HEK293 (cell line): ENCODE results near the gene KRTAP5-4.

Source experiments
- GLI4 ChIP-seq: fragments of 450-650 bp; formaldehyde crosslinking; IDR thresholded peaks from 2 replicates; pipeline ENCODE4 v1.5.1; 2016; ENCODE audit warnings: missing biosample characterization, missing genetic modification characterization
- GLIS1 ChIP-seq: fragments of 450-650 bp; formaldehyde crosslinking; IDR thresholded peaks from 2 replicates; pipeline ENCODE4 v1.5.1; 2016; ENCODE audit warnings: missing biosample characterization, missing genetic modification characterization
- KLF10 ChIP-seq: fragments of 450-650 bp; IDR thresholded peaks from 2 replicates; pipeline ENCODE4 v1.5.1; 2018; ENCODE audit warnings: missing biosample characterization, mild to moderate bottlenecking, missing genetic modification characterization
- KLF9 ChIP-seq: fragments of 450-650 bp; formaldehyde crosslinking; IDR thresholded peaks from 2 replicates; pipeline ENCODE4 v1.5.1; 2016; ENCODE audit warnings: missing biosample characterization, missing genetic modification characterization, low read depth
- PRDM1 ChIP-seq: fragments of 450-650 bp; formaldehyde crosslinking; IDR thresholded peaks from 2 replicates; pipeline ENCODE4; 2016; ENCODE audit warnings: missing biosample characterization, missing genetic modification characterization
- REPIN1 ChIP-seq: fragments of 450-650 bp; formaldehyde crosslinking; IDR thresholded peaks from 2 replicates; pipeline ENCODE4 v1.5.1; 2017; ENCODE audit warnings: missing biosample characterization, missing genetic modification characterization, low read depth
- SALL2 ChIP-seq: fragments of 450-650 bp; formaldehyde crosslinking; IDR thresholded peaks from 2 replicates; pipeline ENCODE4 v1.5.0; 2017; ENCODE audit warnings: missing biosample characterization, mild to moderate bottlenecking, missing genetic modification characterization, borderline replicate concordance
- ZBTB7A ChIP-seq: fragments of 450-650 bp; formaldehyde crosslinking; IDR thresholded peaks from 2 replicates; pipeline ENCODE4 v1.5.1; 2016; ENCODE audit warnings: low read depth, missing biosample characterization, missing genetic modification characterization
- ZEB2 ChIP-seq: fragments of 450-650 bp; formaldehyde crosslinking; IDR thresholded peaks from 2 replicates; pipeline ENCODE4 v1.5.1; 2016; ENCODE audit warnings: missing biosample characterization, missing genetic modification characterization
- ZFHX2 ChIP-seq: fragments of 450-650 bp; formaldehyde crosslinking; conservative IDR thresholded peaks from 2 replicates; pipeline ENCODE4 v1.5.1; 2016; ENCODE audit warnings: missing biosample characterization, missing genetic modification characterization
- ZNF112 ChIP-seq: fragments of 450-650 bp; formaldehyde crosslinking; IDR thresholded peaks from 2 replicates; pipeline ENCODE4 v1.5.0; 2017; ENCODE audit warnings: missing biosample characterization, missing genetic modification characterization
- ZNF324 ChIP-seq: fragments of 450-650 bp; formaldehyde crosslinking; IDR thresholded peaks from 2 replicates; pipeline ENCODE4 v1.5.1; 2016; ENCODE audit warnings: missing biosample characterization, missing genetic modification characterization
- ZNF341 ChIP-seq: fragments of 450-650 bp; formaldehyde crosslinking; IDR thresholded peaks from 2 replicates; pipeline ENCODE4; 2016; ENCODE audit warnings: low read depth, missing biosample characterization, missing genetic modification characterization
- ZNF416 ChIP-seq: fragments of 450-650 bp; formaldehyde crosslinking; IDR thresholded peaks from 2 replicates; pipeline ENCODE4 v1.5.1; 2016; ENCODE audit warnings: missing biosample characterization, missing genetic modification characterization
- ZNF423 ChIP-seq: fragments of 450-650 bp; formaldehyde crosslinking; IDR thresholded peaks from 2 replicates; pipeline ENCODE4 v1.5.1; 2016; ENCODE audit warnings: missing biosample characterization, missing genetic modification characterization
- ZNF426 ChIP-seq: fragments of 450-650 bp; formaldehyde crosslinking; IDR thresholded peaks from 2 replicates; pipeline ENCODE4 v1.5.1; 2017; ENCODE audit warnings: missing biosample characterization, missing genetic modification characterization, mild to moderate bottlenecking, inconsistent platforms, moderate library complexity
- ZNF530 ChIP-seq: fragments of 450-650 bp; formaldehyde crosslinking; IDR thresholded peaks from 2 replicates; pipeline ENCODE4 v1.5.1; 2016; ENCODE audit warnings: low read depth, missing biosample characterization, missing genetic modification characterization
- ZNF558 ChIP-seq: fragments of 450-650 bp; formaldehyde crosslinking; IDR thresholded peaks from 2 replicates; pipeline ENCODE4 v1.5.1; 2016; ENCODE audit warnings: missing biosample characterization, missing genetic modification characterization
- ZNF561 ChIP-seq: fragments of 450-650 bp; IDR thresholded peaks from 2 replicates; pipeline ENCODE4 v1.5.1; 2018; ENCODE audit warnings: missing biosample characterization, missing genetic modification characterization, borderline replicate concordance
- ZNF624 ChIP-seq: fragments of 450-650 bp; formaldehyde crosslinking; IDR thresholded peaks from 2 replicates; pipeline ENCODE4 v1.5.1; 2017; ENCODE audit warnings: missing biosample characterization, missing genetic modification characterization
- ZNF658 ChIP-seq: fragments of 450-650 bp; formaldehyde crosslinking; IDR thresholded peaks from 2 replicates; pipeline ENCODE4; 2016; ENCODE audit warnings: missing biosample characterization, missing genetic modification characterization
- ZNF670 ChIP-seq: fragments of 450-650 bp; formaldehyde crosslinking; IDR thresholded peaks from 2 replicates; pipeline ENCODE4 v1.5.1; 2016; ENCODE audit warnings: missing biosample characterization, missing genetic modification characterization, low read depth
- ZNF677 ChIP-seq: fragments of 450-650 bp; IDR thresholded peaks from 2 replicates; pipeline ENCODE4 v1.5.0; 2018; ENCODE audit warnings: missing biosample characterization, mild to moderate bottlenecking, missing genetic modification characterization, moderate library complexity
- ZNF777 ChIP-seq: fragments of 450-650 bp; formaldehyde crosslinking; IDR thresholded peaks from 2 replicates; pipeline ENCODE4 v1.5.1; 2017; ENCODE audit warnings: missing biosample characterization, missing genetic modification characterization, borderline replicate concordance
- TF ChIP-seq, protein P1 (sequence below): fragments of 450-650 bp; formaldehyde crosslinking; IDR thresholded peaks from 2 replicates; pipeline ENCODE4 v1.5.1; 2016; ENCODE audit warnings: missing biosample characterization, missing genetic modification characterization, low read depth
- TF ChIP-seq, protein P2 (sequence below): fragments of 450-650 bp; formaldehyde crosslinking; IDR thresholded peaks from 2 replicates; pipeline ENCODE4 v1.5.1; 2016; ENCODE audit warnings: missing biosample characterization, missing genetic modification characterization
- TF ChIP-seq, protein P3 (sequence below): fragments of 450-650 bp; formaldehyde crosslinking; optimal IDR thresholded peaks from 2 replicates; pipeline ENCODE3; 2016; ENCODE audit warnings: missing biosample characterization, mild to moderate bottlenecking, missing genetic modification characterization
- TF ChIP-seq, protein P4 (sequence below): fragments of 450-650 bp; formaldehyde crosslinking; IDR thresholded peaks from 2 replicates; pipeline ENCODE4 v1.5.1; 2016; ENCODE audit warnings: missing biosample characterization, missing genetic modification characterization
- TF ChIP-seq, protein P5 (sequence below): fragments of 450-650 bp; formaldehyde crosslinking; IDR thresholded peaks from 2 replicates; pipeline ENCODE4 v1.5.1; 2017; ENCODE audit warnings: missing biosample characterization, missing genetic modification characterization
- TF ChIP-seq, protein P6 (sequence below): fragments of 450-650 bp; formaldehyde crosslinking; IDR thresholded peaks from 2 replicates; pipeline ENCODE4 v1.5.1; 2016; ENCODE audit warnings: missing biosample characterization, missing genetic modification characterization
- TF ChIP-seq, protein P7 (sequence below): sonication (generic); formaldehyde crosslinking; IDR thresholded peaks from 2 replicates; pipeline ENCODE4 v1.8.1; 2022; ENCODE audit warnings: mild to moderate bottlenecking, moderate library complexity, missing genetic modification reagents

The KRTAP5-4 gene

DNA sequence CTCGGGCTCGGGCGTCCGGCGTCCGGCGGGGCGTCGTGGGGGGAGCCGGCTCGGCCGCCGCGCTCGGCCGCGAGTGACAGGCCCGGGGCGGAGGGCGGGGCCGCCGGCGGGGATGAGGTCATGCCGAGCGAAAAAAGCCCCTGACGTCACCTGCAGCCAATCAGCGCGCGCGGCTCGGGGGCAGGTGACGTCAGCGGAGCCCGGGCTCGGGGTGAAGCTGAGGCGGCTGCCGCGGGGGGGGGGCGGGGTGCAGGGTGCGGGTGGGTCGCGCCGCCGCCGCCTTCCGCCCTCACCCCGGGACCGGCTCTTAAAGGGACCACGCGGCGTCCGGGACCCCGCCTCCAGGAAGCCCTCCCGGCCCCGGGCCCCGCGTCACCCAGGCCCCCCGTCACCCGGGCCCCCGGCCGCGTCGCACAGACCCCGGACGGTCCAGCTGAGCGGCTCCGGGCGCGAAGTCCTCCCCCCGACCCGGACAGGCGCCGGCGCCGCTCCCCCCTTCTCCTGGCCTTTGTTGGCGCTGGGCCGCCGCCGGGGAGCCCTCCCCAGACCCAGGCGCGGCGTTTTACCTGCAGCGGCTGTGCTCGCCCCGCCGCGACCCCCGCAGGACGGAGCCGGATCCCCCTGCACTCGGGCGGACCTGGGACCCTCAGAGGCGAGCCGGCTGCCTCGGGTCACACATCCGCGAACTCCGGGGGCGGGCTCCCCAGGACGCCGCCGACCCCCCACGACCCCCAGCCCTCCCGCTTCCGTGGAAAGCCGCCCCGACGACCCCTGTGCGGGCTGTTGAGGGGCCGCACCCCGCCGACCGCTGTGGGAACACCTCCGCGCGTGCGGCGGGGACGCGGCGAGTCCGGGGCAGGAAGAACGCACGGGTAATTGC, 49.5 kb downstream of the KRTAP5-4 start, which contains the start of gene DUSP8 (continued):
- TF ChIP-seq, protein P1, sequence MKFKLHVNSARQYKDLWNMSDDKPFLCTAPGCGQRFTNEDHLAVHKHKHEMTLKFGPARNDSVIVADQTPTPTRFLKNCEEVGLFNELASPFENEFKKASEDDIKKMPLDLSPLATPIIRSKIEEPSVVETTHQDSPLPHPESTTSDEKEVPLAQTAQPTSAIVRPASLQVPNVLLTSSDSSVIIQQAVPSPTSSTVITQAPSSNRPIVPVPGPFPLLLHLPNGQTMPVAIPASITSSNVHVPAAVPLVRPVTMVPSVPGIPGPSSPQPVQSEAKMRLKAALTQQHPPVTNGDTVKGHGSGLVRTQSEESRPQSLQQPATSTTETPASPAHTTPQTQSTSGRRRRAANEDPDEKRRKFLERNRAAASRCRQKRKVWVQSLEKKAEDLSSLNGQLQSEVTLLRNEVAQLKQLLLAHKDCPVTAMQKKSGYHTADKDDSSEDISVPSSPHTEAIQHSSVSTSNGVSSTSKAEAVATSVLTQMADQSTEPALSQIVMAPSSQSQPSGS (tag by site-specific recombination) = peak; percentile 93
- TF ChIP-seq ZNF341 (tag by site-specific recombination) (peak; percentile 41), SALL2 (tag by site-specific recombination) (no peak), ZNF658 (tag by site-specific recombination) (no peak), REPIN1 (tag by site-specific recombination) (no peak), KLF9 (tag by site-specific recombination) (no peak), ZNF777 (tag by site-specific recombination) (no peak), GLI4 (tag by site-specific recombination) (no peak), GLIS1 (tag by site-specific recombination) (peak; percentile 52), ZNF561 (tag by site-specific recombination) (no peak), ZNF324 (no peak), ZNF558 (tag by site-specific recombination) (no peak), ZNF112 (tag by site-specific recombination) (no peak), ZNF624 (no peak), ZNF426 (tag by site-specific recombination) (no peak), KLF10 (tag by site-specific recombination) (peak; percentile 64), ZNF677 (no peak), ZNF670 (tag by site-specific recombination) (no peak), ZNF416 (tag by site-specific recombination) (no peak), ZNF530 (tag by site-specific recombination) (no peak), PRDM1 (no peak), ZBTB7A (tag by site-specific recombination) (no peak), ZFHX2 (tag by site-specific recombination) (no peak; the same call in 1 of the 2 replicates), ZEB2 (no peak), ZNF423 (tag by site-specific recombination) (no peak)
- TF ChIP-seq, protein P2, sequence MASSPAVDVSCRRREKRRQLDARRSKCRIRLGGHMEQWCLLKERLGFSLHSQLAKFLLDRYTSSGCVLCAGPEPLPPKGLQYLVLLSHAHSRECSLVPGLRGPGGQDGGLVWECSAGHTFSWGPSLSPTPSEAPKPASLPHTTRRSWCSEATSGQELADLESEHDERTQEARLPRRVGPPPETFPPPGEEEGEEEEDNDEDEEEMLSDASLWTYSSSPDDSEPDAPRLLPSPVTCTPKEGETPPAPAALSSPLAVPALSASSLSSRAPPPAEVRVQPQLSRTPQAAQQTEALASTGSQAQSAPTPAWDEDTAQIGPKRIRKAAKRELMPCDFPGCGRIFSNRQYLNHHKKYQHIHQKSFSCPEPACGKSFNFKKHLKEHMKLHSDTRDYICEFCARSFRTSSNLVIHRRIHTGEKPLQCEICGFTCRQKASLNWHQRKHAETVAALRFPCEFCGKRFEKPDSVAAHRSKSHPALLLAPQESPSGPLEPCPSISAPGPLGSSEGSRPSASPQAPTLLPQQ (tag by site-specific recombination) = peak; percentile 31; the same call in 1 of the 2 replicates
- TF ChIP-seq, protein P3, sequence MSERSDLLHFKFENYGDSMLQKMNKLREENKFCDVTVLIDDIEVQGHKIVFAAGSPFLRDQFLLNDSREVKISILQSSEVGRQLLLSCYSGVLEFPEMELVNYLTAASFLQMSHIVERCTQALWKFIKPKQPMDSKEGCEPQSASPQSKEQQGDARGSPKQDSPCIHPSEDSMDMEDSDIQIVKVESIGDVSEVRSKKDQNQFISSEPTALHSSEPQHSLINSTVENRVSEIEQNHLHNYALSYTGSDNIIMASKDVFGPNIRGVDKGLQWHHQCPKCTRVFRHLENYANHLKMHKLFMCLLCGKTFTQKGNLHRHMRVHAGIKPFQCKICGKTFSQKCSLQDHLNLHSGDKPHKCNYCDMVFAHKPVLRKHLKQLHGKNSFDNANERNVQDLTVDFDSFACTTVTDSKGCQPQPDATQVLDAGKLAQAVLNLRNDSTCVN = peak; percentile 39
- TF ChIP-seq, protein P4, sequence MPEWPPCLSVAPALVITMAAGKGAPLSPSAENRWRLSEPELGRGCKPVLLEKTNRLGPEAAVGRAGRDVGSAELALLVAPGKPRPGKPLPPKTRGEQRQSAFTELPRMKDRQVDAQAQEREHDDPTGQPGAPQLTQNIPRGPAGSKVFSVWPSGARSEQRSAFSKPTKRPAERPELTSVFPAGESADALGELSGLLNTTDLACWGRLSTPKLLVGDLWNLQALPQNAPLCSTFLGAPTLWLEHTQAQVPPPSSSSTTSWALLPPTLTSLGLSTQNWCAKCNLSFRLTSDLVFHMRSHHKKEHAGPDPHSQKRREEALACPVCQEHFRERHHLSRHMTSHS (tag by site-specific recombination) = no peak
- TF ChIP-seq, protein P5, sequence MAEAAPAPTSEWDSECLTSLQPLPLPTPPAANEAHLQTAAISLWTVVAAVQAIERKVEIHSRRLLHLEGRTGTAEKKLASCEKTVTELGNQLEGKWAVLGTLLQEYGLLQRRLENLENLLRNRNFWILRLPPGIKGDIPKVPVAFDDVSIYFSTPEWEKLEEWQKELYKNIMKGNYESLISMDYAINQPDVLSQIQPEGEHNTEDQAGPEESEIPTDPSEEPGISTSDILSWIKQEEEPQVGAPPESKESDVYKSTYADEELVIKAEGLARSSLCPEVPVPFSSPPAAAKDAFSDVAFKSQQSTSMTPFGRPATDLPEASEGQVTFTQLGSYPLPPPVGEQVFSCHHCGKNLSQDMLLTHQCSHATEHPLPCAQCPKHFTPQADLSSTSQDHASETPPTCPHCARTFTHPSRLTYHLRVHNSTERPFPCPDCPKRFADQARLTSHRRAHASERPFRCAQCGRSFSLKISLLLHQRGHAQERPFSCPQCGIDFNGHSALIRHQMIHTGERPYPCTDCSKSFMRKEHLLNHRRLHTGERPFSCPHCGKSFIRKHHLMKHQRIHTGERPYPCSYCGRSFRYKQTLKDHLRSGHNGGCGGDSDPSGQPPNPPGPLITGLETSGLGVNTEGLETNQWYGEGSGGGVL = peak; percentile 78
- TF ChIP-seq, protein P6, sequence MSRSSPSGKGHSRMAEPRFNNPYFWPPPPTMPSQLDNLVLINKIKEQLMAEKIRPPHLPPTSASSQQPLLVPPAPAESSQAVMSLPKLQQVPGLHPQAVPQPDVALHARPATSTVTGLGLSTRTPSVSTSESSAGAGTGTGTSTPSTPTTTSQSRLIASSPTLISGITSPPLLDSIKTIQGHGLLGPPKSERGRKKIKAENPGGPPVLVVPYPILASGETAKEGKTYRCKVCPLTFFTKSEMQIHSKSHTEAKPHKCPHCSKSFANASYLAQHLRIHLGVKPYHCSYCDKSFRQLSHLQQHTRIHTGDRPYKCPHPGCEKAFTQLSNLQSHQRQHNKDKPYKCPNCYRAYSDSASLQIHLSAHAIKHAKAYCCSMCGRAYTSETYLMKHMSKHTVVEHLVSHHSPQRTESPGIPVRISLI (tag by site-specific recombination) = no peak
- TF ChIP-seq, protein P7, sequence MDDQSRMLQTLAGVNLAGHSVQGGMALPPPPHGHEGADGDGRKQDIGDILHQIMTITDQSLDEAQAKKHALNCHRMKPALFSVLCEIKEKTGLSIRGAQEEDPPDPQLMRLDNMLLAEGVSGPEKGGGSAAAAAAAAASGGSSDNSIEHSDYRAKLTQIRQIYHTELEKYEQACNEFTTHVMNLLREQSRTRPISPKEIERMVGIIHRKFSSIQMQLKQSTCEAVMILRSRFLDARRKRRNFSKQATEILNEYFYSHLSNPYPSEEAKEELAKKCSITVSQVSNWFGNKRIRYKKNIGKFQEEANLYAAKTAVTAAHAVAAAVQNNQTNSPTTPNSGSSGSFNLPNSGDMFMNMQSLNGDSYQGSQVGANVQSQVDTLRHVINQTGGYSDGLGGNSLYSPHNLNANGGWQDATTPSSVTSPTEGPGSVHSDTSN (CRISPR knock-in tag) = peak; percentile 10; the same call in 1 of the 2 replicates
